Glomerular visceral epithelial cell (primary cell): ENCODE results near the gene LGALS9.

Source experiments
- DNase-seq: peaks from one replicate; pipeline ENCODE4 v3.0.0-alpha.2; 2016; ENCODE audit errors: extremely low spot score

LGALS9 gene

GRCh38 chr17:27603421-27603770, 27.6 kb upstream of the LGALS9 start:
- DNase-seq = no peak

DNA sequence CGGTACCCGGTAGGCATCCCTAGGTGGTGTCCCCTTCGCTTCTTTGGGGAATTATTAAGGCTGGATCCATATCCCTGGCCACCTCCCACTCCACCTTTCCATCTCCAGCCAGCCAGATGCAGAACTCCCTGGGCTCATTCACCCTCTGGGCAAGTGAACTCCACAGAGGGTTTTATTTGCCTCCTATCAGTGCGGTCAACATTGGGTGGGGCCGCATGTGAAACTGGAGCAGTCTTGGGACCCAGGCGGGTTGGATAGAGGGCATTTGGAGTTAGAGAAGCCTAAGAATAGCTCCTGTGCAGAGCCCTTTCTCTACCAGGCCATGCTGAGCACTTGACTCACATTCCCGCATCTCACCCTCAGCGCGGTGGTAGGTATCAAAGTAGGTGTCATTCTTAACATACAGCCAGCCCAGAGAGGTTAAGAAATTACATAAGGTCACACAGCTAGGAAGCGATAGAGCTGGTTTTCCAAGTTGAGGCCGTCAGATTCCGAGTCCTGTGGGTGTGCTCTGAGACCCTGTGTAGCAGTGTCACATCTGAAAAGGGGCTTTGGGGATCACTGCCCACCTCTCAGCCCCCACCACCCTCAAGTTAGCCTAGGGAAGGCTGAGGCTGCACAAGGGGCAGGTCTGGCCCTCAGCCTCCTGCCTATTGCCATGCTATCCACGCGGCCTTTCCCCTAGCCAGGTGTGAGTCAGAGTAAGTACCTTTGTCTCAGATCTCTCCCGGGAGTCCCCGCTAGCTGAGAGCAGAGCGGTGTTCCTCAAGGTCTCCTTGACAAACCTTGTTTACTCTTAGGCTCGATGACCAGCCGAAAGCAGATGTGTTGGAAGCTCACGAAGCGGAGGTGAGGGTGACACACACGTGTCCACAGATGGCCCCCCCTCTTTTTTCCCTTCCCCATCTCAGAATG, 26.9 kb upstream of the LGALS9 start:
- no peak for DNase-seq

DNA sequence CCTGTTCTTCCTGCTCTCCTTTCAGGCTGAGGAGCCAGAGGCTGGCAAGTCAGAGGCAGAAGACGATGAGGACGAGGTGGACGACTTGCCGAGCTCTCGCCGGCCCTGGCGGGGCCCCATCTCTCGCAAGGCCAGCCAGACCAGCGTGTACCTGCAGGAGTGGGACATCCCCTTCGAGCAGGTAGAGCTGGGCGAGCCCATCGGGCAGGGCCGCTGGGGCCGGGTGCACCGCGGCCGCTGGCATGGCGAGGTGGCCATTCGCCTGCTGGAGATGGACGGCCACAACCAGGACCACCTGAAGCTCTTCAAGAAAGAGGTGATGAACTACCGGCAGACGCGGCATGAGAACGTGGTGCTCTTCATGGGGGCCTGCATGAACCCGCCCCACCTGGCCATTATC, 25.6 kb upstream of the LGALS9 start:
- no peak for DNase-seq

- DNase-seq = no peak
Observed at GRCh38 chr17:27607521-27608091, 23.4 kb upstream of the LGALS9 start.

- DNase-seq = peak; percentile 23
Observed at GRCh38 chr17:27608328-27609230, 22.4 kb upstream of the LGALS9 start.

DNA sequence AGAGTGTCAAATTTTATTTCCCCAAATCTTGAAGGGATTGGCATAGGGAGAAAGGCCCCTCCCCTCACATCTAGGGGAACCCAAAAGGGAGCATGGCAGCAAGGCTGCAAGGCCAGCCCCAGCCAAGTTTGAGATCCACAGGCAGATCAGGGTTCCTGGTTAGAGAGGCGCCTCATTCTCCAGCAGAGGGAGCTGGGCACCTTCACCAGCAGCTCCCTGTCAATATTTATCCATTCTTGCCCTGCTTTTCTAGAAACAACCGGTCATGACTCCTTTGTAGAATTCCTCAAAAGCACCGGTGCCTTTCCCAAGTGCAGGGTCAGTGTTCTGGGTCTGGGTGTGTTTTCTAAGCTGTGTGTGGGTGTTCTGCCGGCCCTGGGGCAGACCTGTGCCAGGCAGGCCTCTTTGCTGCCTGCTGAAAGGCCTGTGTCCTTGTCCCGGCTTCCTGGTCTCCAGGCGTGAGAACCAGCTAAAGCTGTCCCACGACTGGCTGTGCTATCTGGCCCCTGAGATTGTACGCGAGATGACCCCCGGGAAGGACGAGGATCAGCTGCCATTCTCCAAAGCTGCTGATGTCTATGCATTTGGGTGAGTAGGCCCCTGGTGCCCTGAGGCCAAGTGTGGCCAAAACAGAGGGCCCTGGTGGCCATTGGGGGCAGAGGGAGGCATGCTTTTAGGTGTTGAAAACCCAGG, 21.2 kb upstream of the LGALS9 start:
- DNase-seq = peak; percentile 25

- DNase-seq = no peak
Observed at GRCh38 chr17:27610304-27610677, 20.7 kb upstream of the LGALS9 start.

- no peak for DNase-seq
Observed at GRCh38 chr17:27612160-27612770, 18.7 kb upstream of the LGALS9 start.

GRCh38 chr17:27613433-27613832, 17.6 kb upstream of the LGALS9 start:
- DNase-seq = no peak

DNA sequence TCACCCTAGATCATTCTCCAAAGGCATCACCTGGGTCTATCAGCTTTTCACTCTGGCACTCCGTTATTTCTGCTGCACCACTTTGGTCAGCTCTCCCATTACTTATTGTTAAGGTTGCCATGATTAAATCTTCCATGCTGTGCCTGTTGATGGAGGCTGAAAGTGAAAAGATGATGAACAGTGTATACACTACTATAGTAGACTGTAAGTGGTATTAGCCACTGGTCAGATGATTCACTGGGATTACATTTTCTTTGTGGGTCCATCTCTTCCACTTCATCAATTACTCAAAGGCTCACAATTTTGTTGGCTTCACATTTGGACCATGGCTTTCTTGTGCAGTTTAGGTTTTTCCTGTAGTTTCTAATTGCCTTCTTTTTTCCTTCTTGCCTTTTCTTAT, 15.9 kb upstream of the LGALS9 start:
- no peak for DNase-seq

DNA sequence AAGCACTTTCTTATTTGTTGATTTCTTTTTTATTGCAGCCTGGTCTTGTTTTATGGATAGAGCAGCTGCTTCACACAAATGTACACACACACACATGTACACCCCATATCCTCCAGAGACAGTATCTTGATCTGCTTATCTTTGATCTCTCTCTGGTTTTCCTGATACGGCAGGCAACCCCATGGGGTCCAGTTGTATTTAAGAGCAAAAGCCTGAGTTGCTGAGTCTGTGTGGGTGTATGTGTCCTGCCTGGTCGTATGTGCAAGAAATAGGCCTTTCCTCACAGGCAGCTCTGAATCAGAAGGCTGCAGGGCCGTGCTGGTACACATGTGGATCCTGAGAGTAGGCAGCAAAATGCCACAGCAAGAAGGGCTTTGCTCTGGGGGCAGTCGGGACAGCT, 14.6 kb upstream of the LGALS9 start:
- no peak for DNase-seq

DNA sequence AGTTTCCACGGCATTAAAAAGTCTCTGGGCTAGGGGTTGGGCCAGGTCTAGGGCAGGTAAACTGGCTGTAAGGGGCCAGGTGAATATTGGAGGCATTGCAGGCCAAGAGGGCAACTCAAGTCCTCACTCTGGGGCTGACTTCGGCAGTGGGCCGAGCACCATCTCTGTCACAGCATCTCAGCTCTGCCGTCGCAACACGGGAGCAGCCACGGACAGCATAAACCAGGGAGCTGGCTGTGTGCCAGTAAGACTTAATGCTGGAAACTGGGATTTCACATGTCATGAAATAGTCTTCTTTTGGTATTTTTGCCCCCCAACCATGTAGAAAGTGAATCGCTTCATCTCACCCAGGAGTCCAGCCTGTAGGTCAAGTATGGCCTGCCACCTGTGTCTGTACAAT, 12.6 kb upstream of the LGALS9 start:
- DNase-seq = no peak

GRCh38 chr17:27620721-27621120, 10.3 kb upstream of the LGALS9 start:
- no peak for DNase-seq

DNA sequence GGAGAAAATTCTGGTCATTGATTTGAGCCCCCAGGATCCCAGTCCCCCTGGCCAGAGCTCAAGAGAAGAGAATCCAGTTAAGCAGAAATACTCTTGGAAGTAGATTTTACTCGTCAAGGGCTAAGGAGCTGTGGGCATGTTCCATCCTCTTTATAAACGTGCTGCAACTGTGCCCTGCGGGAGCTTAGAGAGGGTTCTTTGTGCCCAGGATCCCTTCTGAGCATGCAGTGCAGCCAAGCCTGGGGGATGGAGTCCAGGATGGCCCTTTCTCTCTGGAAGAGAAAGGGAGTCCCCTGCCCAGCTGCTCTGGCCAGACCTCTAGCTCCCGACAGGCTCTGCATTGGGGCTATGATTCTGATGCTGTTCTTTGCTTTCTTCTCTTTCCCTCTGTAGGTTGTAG, 9.5 kb upstream of the LGALS9 start:
- no peak for DNase-seq

- DNase-seq = no peak
Observed at GRCh38 chr17:27621942-27622559, 8.9 kb upstream of the LGALS9 start.

DNA sequence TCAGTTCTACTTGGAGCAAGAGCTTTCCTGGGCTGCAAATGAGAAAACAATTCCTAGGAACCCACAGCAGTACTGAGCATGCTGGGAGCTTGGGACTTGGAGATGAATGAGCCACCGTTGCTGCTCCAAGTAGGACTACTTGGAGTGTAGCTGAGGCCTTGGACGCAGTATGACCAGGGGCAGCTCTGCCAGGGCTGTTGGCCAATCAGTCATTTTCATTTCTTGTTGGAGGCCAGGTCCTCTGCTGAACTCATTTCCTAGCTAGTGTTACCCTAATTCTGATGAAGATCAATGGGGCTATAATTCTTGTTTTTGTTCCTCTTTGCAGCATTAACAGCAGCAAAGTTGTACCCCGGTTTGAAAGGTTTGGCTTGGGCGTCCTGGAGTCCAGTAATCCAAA, 8.0 kb upstream of the LGALS9 start:
- no peak for DNase-seq

- DNase-seq = no peak
Observed at GRCh38 chr17:27623614-27624013, 7.4 kb upstream of the LGALS9 start.

DNA sequence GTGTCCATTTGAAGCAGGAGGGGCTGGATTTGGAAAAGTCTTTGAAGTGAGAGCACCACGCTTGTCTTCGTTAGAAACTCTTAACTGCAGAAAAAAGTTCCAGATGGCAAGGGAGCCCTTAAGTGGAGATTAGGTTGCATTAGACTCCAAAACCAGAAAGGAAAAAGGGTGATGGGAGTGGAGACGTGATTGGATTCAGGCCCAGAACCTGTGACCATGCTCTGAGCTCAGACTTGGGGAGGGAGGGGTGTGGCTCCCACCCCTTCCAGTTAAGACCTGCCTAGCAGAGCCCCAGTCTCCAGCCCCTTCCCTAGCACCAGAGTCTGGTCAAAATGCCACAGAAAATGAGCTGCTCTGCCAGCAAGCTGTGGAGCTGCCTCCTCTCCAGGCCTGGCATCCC, 6.4 kb upstream of the LGALS9 start:
- DNase-seq = no peak

GRCh38 chr17:27625856-27626255, 5.1 kb upstream of the LGALS9 start:
- DNase-seq = no peak

DNA sequence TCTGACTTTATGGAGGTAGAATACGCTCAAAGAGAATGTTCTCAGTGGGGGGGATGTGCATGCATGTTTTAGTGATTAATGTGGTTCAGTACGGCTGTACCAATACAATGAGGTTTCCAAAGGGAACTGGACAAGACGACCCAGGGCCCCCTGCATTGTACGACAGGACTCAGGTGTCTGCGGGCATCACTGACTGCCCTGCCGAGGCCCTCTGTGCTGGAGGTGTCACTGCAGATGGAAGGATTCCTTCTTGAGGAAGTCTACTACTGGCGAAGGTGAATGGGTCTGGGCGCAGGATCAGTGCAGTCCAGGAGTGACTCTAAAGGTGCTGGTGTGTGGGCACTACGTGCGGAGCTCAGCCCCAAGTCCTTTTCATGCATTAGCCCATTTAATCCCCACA, 3.5 kb upstream of the LGALS9 start:
- no peak for DNase-seq

GRCh38 chr17:27628376-27628775, 2.6 kb upstream of the LGALS9 start:
- no peak for DNase-seq
